ENCODE data around the gene ZDHHC11.
"Not testable (repeated sequence)": the region's sequence is repeated elsewhere in the genome, so short reads cannot be mapped to it uniquely, and the experiment has no call there.

Gene ZDHHC11

GRCh38 chr5:758698-759053 is 92.1 kb downstream of the ZDHHC11 start:
- DNase-seq: no peak

- no peak for DNase-seq
These were observed 92.7 kb downstream of the ZDHHC11 start for GRCh38 chr5:757931-758697.

- no peak for DNase-seq
These were observed 93.3 kb downstream of the ZDHHC11 start for GRCh38 chr5:757346-757930.

- no peak for DNase-seq
These were observed 93.9 kb downstream of the ZDHHC11 start for GRCh38 chr5:756865-757345.

- no peak for DNase-seq
These were observed 94.6 kb downstream of the ZDHHC11 start for GRCh38 chr5:756171-756570.

- not testable (repeated sequence) for DNase-seq
These were observed 96.6 kb downstream of the ZDHHC11 start for GRCh38 chr5:754143-754632.

- DNase-seq: not testable (repeated sequence)
These were observed 97.1 kb downstream of the ZDHHC11 start for GRCh38 chr5:753567-754142.

GRCh38 chr5:752532-753115 is 98.2 kb downstream of the ZDHHC11 start:
- not testable (repeated sequence) for DNase-seq

GRCh38 chr5:751992-752391 is 98.8 kb downstream of the ZDHHC11 start:
- DNase-seq: not testable (repeated sequence)

GRCh38 chr5:751496-751895 is 99.3 kb downstream of the ZDHHC11 start:
- no peak for DNase-seq

GRCh38 chr5:750226-750625 is 100.6 kb downstream of the ZDHHC11 start:
- DNase-seq: not testable (repeated sequence)

GRCh38 chr5:749101-749670 is 101.6 kb downstream of the ZDHHC11 start:
- no peak for DNase-seq

- not testable (repeated sequence) for DNase-seq
These were observed 102.5 kb downstream of the ZDHHC11 start for GRCh38 chr5:748011-748980.

- not testable (repeated sequence) for DNase-seq
These were observed 103.4 kb downstream of the ZDHHC11 start for GRCh38 chr5:747303-747844.

GRCh38 chr5:746258-746761 is 104.5 kb downstream of the ZDHHC11 start:
- DNase-seq: no peak
